Spleen (tissue), 13 donors: ENCODE measurements around the gene TMEM9B. TPM values are rescaled to one million over a fixed set of nuclear protein-coding genes. Genes with fewer than 3 reads are reported as not detected.
"Not testable (repeated sequence)": the region's sequence is repeated elsewhere in the genome, so short reads cannot be mapped to it uniquely, and the experiment has no call there.

ENCODE experiments used
- DNase-seq: peaks from one replicate; pipeline ENCODE4 v3.0.0-alpha.2; 2020
- H3K27ac ChIP-seq, 8 donors: fragments of 200-600 bp; sonication (generic) in 7 of 8; 1 replicate in 4 of 8; 2 replicates in 4 of 8; pipeline versions ENCODE4 v1.5.0 to v1.8.0; 2016 to 2021; ENCODE audit warnings: inconsistent platforms in 4 of 8, mild to moderate bottlenecking in 4 of 8, moderate library complexity in 1 of 8
- H3K27me3 ChIP-seq, 7 donors: fragments of 200-600 bp; sonication (generic) in 6 of 7; replicated peaks in 1 of 7; 1 replicate in 4 of 7; 2 replicates in 3 of 7; pipeline versions ENCODE4 v1.5.0 to v1.8.0; 2016 to 2021; ENCODE audit warnings: inconsistent platforms in 3 of 7, mild to moderate bottlenecking in 1 of 7
- H3K36me3 ChIP-seq, 6 donors: fragments of 200-600 bp; sonication (generic) in 5 of 6; 1 replicate in 4 of 6; 2 replicates in 2 of 6; pipeline versions ENCODE4 v1.5.0 to v1.8.0; 2016 to 2021; ENCODE audit warnings: inconsistent platforms in 2 of 6
- H3K4me1 ChIP-seq, 6 donors: fragments of 200-600 bp; sonication (generic) in 5 of 6; 1 replicate in 3 of 6; 2 replicates in 3 of 6; pipeline versions ENCODE4 v1.5.0 to v1.8.0; 2016 to 2021; ENCODE audit warnings: inconsistent platforms in 3 of 6
- H3K4me3 ChIP-seq, 8 donors: fragments of 200-600 bp; sonication (generic) in 7 of 8; 1 replicate in 4 of 8; 2 replicates in 4 of 8; pipeline versions ENCODE4 v1.5.0 to v1.8.0; 2016 to 2021; ENCODE audit warnings: inconsistent platforms in 4 of 8, mild to moderate bottlenecking in 4 of 8, moderate library complexity in 2 of 8
- H3K9me3 ChIP-seq, 8 donors: fragments of 200-600 bp; sonication (generic) in 7 of 8; 1 replicate in 4 of 8; 2 replicates in 4 of 8; pipeline versions ENCODE4 v1.5.0 to v1.8.0; 2016 to 2021; ENCODE audit warnings: inconsistent platforms in 4 of 8
- POLR2A ChIP-seq, 3 donors: fragments of 450-650 bp; IDR thresholded peaks; one replicate each; pipeline ENCODE4 v1.5.1; 2017; ENCODE audit warnings: antibody characterized with exemption in 3 of 3, mild to moderate bottlenecking in 1 of 3
- POLR2AphosphoS5 ChIP-seq, 3 donors: sonication (generic); formaldehyde crosslinking; IDR thresholded peaks; one replicate each; pipeline ENCODE4 v1.5.1; 2017; ENCODE audit warnings: antibody characterized with exemption in 3 of 3
- WGBS, 5 donors: extraction: QIAGEN DNeasy Blood & Tissue Kit in 3 of 5; methylation state at CpG; one replicate each; pipeline versions ENCODE4 v1.1.5 to v1.1.7; 2013 to 2018; 5-methylcytosine and 5-hydroxymethylcytosine counted together
- intact Hi-C: fragments of 100-400 bp; cut with DNase I; formaldehyde crosslinking; loops from one replicate; pipeline ENCODE4 v1.15.0; 2023; ENCODE audit warnings: low total_unique reads
- long read RNA-seq, 2 donors: transcript quantifications; one replicate each; lab custom pipeline, GENCODE V29; 2026
- polyA plus RNA-seq, 3 donors: library from polyadenylated mRNA; stranded (reverse); fragments of 200-250 nt; gene quantifications; one replicate each; pipeline ENCODE4 v1.2.1, GENCODE V29; 2013
- total RNA-seq, 7 donors: library from RNA; depleted of rRNA in 3 of 7; stranded (reverse); fragments of >200 nt in 3 of 7; fragmentation: NEBNext Ultra II Directional in 4 of 7; extraction: Animal tissue kit (Norgen Biotek cat#: 25700) in 4 of 7; gene quantifications; one replicate each; pipeline versions ENCODE4 v1.1.0 to v1.2.1, GENCODE V29; 2016 to 2021
- TF ChIP-seq, protein P1 (sequence below), 11 experiments: fragments of 200-600 bp in 7 of 11; fragments of 450-650 bp in 4 of 11; sonication (generic) in 4 of 11; IDR thresholded peaks in 8 of 11; conservative IDR thresholded peaks in 3 of 11; 1 replicate in 7 of 11; 2 replicates in 4 of 11; pipeline versions ENCODE4 v1.4.0 to v1.8.0; 2016 to 2021; ENCODE audit warnings: antibody characterized with exemption in 11 of 11, inconsistent platforms in 4 of 11, mild to moderate bottlenecking in 1 of 11
- donor health status: healthy with polysubstance abuse.
- donor health status: DM: no; HTN: no; CAD: no; lungs with moderate emphysema.
- donor health status: DM: no; HTN: no; CAD: no.
- donor health status: Bipolar disorder and iron deficiency.
- donor health status: healthy.
- donor health status: DM: no; HTN: no; CAD: no.
- donor health status: DM: yes; HTN: yes; CAD: no.

TMEM9B gene
- 10 to 100 TPM; 31.5 to 56.5 (median 46.0) TPM for total RNA-seq
- 10 to 100 TPM; 30.2 to 39.5 (median 34.2) TPM for polyA plus RNA-seq
- long read RNA-seq, donor 1, transcript TMEM9B-205 (5 exons, 2,083 nt) = major isoform, 31 of 38 reads
- long read RNA-seq, donor 1, partial matches to known transcripts = 0 of 38 reads
- long read RNA-seq, donor 1, other reads (novel, unspliced or antisense) = 0 of 38 reads
- long read RNA-seq, donor 2, transcript TMEM9B-205 (5 exons, 2,083 nt) = major isoform, 28 of 33 reads
- long read RNA-seq, donor 2, partial matches to known transcripts = 0 of 33 reads
- long read RNA-seq, donor 2, other reads (novel, unspliced or antisense) = 0 of 33 reads

DNA sequence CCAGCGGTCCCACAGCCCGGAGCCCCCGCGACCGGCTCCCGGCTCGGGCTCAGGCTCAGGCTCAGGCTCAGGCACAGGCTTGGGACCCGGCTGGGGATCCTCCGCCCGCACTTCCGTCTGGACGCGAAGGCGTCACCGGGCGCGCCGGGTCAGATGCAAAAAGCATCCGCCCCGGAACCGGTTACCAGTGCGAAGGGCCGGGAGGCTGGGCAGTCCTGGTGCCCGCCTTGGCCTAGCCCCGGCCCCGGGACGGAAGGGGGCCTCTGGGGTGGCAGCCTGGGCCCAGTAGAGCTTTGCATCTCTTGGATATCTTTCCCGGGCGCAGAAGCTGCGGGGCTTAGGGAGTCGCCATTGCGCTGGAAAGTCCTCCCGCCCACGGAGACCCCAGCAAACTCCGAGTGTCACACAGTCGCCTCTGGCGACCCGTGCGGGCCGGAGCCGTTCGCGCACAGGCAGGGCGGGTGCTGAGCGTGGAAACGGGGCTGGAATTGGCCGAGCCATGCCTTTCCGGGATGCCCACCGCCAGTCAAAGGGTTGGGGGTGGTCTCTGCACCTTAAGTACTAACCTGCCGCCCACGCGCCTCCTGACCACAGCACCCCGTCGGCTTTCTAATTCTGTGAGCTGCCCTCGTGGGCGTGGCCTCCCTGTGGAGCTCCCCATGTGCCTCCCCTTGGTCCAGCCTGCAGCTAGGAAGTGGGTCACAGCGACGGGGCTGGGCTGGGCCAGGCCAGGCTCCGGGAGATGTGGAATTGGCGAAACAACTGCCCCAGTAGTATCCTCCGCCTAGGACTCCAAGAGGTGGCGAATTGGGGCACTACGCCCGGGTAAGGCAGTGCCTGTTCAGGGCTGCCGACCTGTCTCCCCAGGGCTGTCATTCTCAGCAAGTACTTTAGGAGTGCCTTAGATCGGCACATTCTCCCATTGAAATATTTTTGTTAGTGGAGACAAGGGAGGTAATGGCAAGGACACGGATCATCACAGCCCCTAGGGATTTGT, at the start of gene TMEM9B:
TMEM9B (minus strand) TSS at position 119 of the 997 bp plus-strand sequence. CDS start 129 bp downstream, outside the sequence.
- DNase-seq = peak; percentile 98
- Histone ChIP-seq H3K27me3 (no peaks in the 10 kb centered on the region), H3K9me3 (no peaks in the 10 kb centered on the region), H3K4me3 (peak within 1 kb of the TSS; percentile 74 to 97 (median 82)), H3K4me1 (peaks cover 23 to 57% (median 43%) of the 10 kb centered on the region in 6 donors), H3K36me3 (peaks cover 0 to 24% (median 0%) of the 10 kb centered on the region in 6 donors), H3K27ac (peak within 1 kb of the TSS; percentile 94 to 99 (median 97))
- WGBS, 5 donors = 0 to 2% (median 1%) methylated on average over 41 to 67 of the region's 67 CpGs
- TF ChIP-seq, protein P1, sequence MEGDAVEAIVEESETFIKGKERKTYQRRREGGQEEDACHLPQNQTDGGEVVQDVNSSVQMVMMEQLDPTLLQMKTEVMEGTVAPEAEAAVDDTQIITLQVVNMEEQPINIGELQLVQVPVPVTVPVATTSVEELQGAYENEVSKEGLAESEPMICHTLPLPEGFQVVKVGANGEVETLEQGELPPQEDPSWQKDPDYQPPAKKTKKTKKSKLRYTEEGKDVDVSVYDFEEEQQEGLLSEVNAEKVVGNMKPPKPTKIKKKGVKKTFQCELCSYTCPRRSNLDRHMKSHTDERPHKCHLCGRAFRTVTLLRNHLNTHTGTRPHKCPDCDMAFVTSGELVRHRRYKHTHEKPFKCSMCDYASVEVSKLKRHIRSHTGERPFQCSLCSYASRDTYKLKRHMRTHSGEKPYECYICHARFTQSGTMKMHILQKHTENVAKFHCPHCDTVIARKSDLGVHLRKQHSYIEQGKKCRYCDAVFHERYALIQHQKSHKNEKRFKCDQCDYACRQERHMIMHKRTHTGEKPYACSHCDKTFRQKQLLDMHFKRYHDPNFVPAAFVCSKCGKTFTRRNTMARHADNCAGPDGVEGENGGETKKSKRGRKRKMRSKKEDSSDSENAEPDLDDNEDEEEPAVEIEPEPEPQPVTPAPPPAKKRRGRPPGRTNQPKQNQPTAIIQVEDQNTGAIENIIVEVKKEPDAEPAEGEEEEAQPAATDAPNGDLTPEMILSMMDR (IDR thresholded peaks at IDR 0.05 in 8 of 11, conservative IDR thresholded peaks at IDR 0.05 in 3 of 11) = no peak
- peak; percentile 43 to 90 (median 51) for TF ChIP-seq POLR2A (IDR thresholded peaks at IDR 0.05)
- peak; percentile 93 to 97 (median 96) for TF ChIP-seq POLR2AphosphoS5 (IDR thresholded peaks at IDR 0.05)
- intact Hi-C loops = loop anchor here (5.0 to 10.0 kb wide), 2 partner anchors 52 to 280 kb away; partner anchors contain the start of genes AKIP1, RPL27A and TRIM66

DNA sequence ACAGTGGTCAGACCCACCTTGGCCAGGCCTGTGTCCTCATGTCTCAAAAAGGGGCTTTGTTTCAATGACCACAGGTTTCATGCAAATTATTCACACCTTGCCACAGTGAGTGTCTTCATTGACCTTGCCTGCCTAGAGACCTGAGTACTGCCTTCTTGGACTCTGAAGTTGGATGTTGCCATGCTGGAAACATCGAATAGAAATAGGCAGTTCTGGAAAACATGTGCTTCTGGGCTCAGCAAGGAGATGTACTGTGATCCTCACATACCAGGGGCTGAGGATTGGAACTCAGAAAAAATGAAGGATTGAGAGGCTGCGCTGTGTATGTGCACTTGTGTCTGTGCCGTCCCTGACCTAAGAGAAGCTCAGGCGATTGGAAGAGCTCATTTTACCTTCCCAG, 49.1 kb upstream of the TMEM9B start:
- DNase-seq = no peak
- H3K9me3 ChIP-seq = peaks cover 0 to 8% (median 4%) of the 10 kb centered on the region in 8 donors
- peaks cover 0 to 26% (median 21%) of the 10 kb centered on the region in 6 donors for H3K4me1 ChIP-seq
- 90 to 92% (median 91%) methylated on average over 4 of the region's 4 CpGs for WGBS, 5 donors
- intact Hi-C loops = no loop called here
- H3K36me3 ChIP-seq = no peaks in the 10 kb centered on the region
- H3K27me3 ChIP-seq = no peaks in the 10 kb centered on the region
- H3K27ac ChIP-seq = no peak overlapping the region
- TF ChIP-seq, protein P1 (IDR thresholded peaks at IDR 0.05 in 8 of 11, conservative IDR thresholded peaks at IDR 0.05 in 3 of 11) = no peak
- TF ChIP-seq POLR2A (IDR thresholded peaks at IDR 0.05) (no peak), POLR2AphosphoS5 (IDR thresholded peaks at IDR 0.05) (no peak)
- no peak overlapping the region for H3K4me3 ChIP-seq

DNA sequence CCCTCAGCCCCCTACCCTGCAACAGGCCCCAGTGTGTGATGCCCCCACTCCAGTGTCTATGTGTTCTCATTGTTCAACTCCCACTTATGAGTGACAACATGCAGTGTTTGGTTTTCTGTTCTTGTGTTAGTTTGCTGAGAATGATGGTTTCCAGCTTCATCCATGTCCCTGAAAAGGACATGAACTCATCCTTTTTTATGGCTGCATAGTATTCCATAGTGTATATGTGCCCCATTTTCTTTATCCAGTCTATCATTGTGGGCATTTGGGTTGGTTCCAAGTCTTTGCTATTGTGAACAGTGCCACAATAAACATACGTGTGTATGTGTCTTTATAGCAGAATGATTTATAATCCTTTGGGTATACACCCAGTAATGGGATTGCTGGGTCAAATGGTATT, 45.3 kb upstream of the TMEM9B start:
- 70 to 94% (median 88%) methylated on average over 1 of the region's 1 CpG for WGBS, 5 donors
- H3K4me3 ChIP-seq, H3K27ac ChIP-seq, H3K27me3 ChIP-seq, H3K9me3 ChIP-seq, intact Hi-C loops, H3K36me3 ChIP-seq, DNase-seq, H3K4me1 ChIP-seq: not testable (repeated sequence)

DNA sequence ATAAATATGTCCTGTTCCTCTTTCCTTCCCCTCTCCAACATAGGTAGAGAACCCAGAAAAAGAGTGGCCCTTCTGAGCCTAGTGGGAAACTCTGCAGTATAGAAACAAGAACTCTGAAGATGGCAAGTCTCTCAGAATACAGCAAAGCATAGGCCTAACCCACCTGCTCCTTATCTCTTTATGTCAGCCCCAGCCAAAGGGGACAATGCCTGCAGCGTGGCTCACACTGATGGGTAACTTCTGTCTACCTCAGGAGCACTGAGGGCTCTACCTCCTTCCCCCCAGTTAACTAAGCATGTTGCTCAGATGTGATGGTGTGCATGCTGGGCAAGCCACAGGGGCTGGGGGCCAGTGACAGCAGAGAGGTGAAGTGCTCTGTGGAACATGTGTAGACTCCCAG, 44.4 kb upstream of the TMEM9B start:
- intact Hi-C loops = no loop called here
- no peak for TF ChIP-seq POLR2AphosphoS5 (IDR thresholded peaks at IDR 0.05)
- TF ChIP-seq, protein P1 (IDR thresholded peaks at IDR 0.05 in 8 of 11, conservative IDR thresholded peaks at IDR 0.05 in 3 of 11) = no peak
- no peak for TF ChIP-seq POLR2A (IDR thresholded peaks at IDR 0.05)
- WGBS, 5 donors = 76 to 93% (median 88%) methylated on average over 1 of the region's 1 CpG
- Histone ChIP-seq H3K4me3 (no peak overlapping the region), H3K27ac (no peak overlapping the region), H3K27me3 (peaks cover 0 to 17% (median 10%) of the 10 kb centered on the region in 7 donors), H3K4me1 (peaks cover 1 to 12% (median 10%) of the 10 kb centered on the region in 6 donors), H3K9me3 (peaks cover 0 to 8% (median 4%) of the 10 kb centered on the region in 8 donors), H3K36me3 (no peaks in the 10 kb centered on the region)
- no peak for DNase-seq
